IPS-15b (cell line): Measurements from ENCODE around the gene SCN4B.
A peak's percentile ranks its signal among the peaks of the same experiment; 100 is the strongest.

Experiments
- H3K27me3 ChIP-seq: one replicate; pipeline ENCODE4 v1.6.1; 2013; ENCODE audit warnings: low read length; ENCODE audit not compliant: control insufficient read depth, insufficient read depth
- H3K36me3 ChIP-seq: one replicate; pipeline ENCODE4 v1.6.1; 2013; ENCODE audit warnings: low read length; ENCODE audit not compliant: control insufficient read depth, insufficient read depth
- H3K4me1 ChIP-seq: one replicate; pipeline ENCODE4 v1.6.1; 2013; ENCODE audit warnings: mild to moderate bottlenecking, low read length; ENCODE audit not compliant: control insufficient read depth, insufficient read depth
- H3K4me3 ChIP-seq: one replicate; pipeline ENCODE4 v1.5.1; 2013; ENCODE audit warnings: low read depth, low read length
- H3K9ac ChIP-seq: one replicate; pipeline ENCODE4 v1.6.1; 2013; ENCODE audit warnings: low read depth, mild to moderate bottlenecking, low read length
- H3K9me3 ChIP-seq: one replicate; pipeline ENCODE4 v1.6.1; 2013; ENCODE audit warnings: mild to moderate bottlenecking, low read length; ENCODE audit not compliant: control insufficient read depth, insufficient read depth

Gene SCN4B

DNA sequence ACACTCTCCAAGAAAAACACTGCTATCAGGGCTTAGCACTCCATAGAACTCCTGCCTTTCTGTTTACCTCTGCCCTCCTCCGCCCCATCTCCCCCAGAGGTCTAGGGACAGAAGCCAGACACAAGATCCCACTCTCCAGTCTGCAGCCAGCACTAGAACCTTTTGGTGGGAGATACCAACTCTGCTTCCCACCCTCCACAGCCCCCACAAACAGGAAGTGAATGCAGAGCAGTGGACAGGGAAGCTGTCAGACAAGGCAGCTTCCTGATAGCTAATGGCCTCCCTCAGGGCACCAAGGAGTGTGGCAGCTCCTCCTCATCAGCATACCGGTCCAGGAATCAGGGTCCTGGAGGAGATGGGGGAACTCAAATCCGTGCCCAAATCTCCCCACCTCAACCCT is 5.1 kb downstream of the SCN4B start:
- Histone ChIP-seq H3K36me3 (no peaks in the 10 kb centered on the region), H3K4me3 (no peak overlapping the region), H3K9me3 (no peaks in the 10 kb centered on the region), H3K4me1 (peaks cover 12% of the 10 kb centered on the region), H3K27me3 (peaks cover 88% of the 10 kb centered on the region), H3K9ac (no peak overlapping the region)

DNA sequence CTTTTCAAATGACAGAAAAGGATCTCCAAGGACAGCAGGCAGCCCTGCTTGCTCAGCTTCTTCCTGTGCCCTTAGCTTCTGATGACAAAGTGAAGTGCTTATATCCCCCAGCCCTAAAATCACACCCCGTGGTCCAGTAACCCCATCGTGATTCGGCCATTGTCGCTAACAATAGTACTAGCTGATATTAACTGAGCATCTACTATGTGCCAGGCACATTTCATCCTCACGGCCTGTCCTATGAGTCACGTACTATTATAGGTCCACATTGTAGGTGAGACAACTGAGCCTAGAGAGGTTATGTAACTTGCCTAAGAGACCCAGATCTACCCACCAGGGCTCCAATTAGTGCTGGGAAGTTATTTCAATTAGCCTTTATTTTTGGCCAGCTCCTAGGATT is 6.1 kb downstream of the SCN4B start:
- no peak overlapping the region for H3K9ac ChIP-seq
- H3K9me3 ChIP-seq: no peaks in the 10 kb centered on the region
- no peaks in the 10 kb centered on the region for H3K36me3 ChIP-seq
- H3K4me3 ChIP-seq: peak overlapping the region; percentile 59
- peaks cover 88% of the 10 kb centered on the region for H3K27me3 ChIP-seq
- peaks cover 12% of the 10 kb centered on the region for H3K4me1 ChIP-seq

- no peak overlapping the region for H3K9ac ChIP-seq
These were observed 7.1 kb downstream of the SCN4B start for GRCh38 chr11:118145285-118146227.

DNA sequence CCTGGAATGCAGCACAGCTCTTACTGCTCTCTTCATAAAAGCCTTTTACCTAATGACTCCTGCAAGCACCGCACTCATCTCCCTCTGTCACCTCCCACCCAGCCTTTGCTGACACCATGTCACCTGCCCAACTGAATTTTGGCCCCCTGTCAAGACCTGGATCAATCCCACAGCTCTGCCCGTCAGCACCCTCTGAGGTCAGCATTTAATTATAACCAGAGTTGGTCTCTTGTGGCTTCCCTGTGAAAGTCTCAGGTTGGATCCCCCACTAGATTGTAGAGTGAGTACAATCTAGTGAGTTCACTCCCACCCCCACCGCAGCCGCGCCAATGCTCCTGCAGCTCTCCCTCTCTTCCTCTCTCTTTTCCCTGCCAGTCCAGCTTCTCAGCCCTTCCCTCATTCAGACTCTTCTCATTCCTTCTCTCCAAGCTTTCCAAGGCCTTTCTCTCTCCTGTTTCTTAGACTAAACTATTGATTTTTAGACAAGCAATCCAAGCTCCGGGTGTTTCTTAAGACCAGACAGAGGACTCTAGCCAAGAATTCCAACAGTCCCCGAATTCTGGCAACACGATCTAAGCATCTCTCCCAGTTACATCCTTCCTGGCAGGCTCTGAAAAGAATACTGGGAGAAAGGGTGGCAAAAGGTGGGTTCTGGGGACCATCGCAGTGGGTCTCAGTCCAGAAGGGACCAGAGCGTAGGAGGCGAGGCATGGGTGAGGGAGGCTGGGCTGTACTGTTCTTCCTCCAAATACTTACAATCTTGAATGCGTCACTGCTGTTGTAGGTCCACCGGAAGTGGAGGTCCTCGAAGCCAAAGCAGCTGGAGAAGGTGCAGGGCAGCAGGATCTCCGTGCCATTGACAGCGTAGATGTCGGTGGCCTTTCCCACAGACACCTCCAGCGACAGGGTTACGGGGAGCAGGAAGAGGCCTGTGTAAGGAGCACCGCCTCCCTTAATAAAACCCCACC is 8.0 kb downstream of the SCN4B start:
- Histone ChIP-seq H3K9ac (no peak overlapping the region), H3K27me3 (peaks cover 68% of the 10 kb centered on the region), H3K4me1 (peaks cover 12% of the 10 kb centered on the region), H3K9me3 (no peaks in the 10 kb centered on the region), H3K36me3 (no peaks in the 10 kb centered on the region), H3K4me3 (no peak overlapping the region)

More at GRCh38 chr11:118145285-118146227, 7.1 kb downstream of the SCN4B start:
- H3K4me3 ChIP-seq: peak overlapping the region; percentile 59
- H3K4me1 ChIP-seq: peaks cover 12% of the 10 kb centered on the region
- no peaks in the 10 kb centered on the region for H3K9me3 ChIP-seq
- H3K36me3 ChIP-seq: no peaks in the 10 kb centered on the region
- peaks cover 78% of the 10 kb centered on the region for H3K27me3 ChIP-seq

- Histone ChIP-seq H3K9me3 (no peaks in the 10 kb centered on the region), H3K9ac (no peak overlapping the region), H3K36me3 (no peaks in the 10 kb centered on the region), H3K4me1 (peaks cover 12% of the 10 kb centered on the region), H3K4me3 (no peak overlapping the region), H3K27me3 (peaks cover 60% of the 10 kb centered on the region)
These were observed 8.9 kb downstream of the SCN4B start for GRCh38 chr11:118143661-118144185.

GRCh38 chr11:118142809-118143208 is 9.8 kb downstream of the SCN4B start:
- Histone ChIP-seq H3K27me3 (peaks cover 54% of the 10 kb centered on the region), H3K9ac (no peak overlapping the region), H3K4me3 (no peak overlapping the region), H3K4me1 (peaks cover 11% of the 10 kb centered on the region), H3K36me3 (no peaks in the 10 kb centered on the region), H3K9me3 (no peaks in the 10 kb centered on the region)

GRCh38 chr11:118142081-118142480 is 10.5 kb downstream of the SCN4B start:
- peaks cover 47% of the 10 kb centered on the region for H3K27me3 ChIP-seq
- peaks cover 4% of the 10 kb centered on the region for H3K4me1 ChIP-seq
- H3K9ac ChIP-seq: no peak overlapping the region
- H3K9me3 ChIP-seq: no peaks in the 10 kb centered on the region
- no peaks in the 10 kb centered on the region for H3K36me3 ChIP-seq
- no peak overlapping the region for H3K4me3 ChIP-seq

GRCh38 chr11:118139578-118139977 is 13.0 kb downstream of the SCN4B start:
- peaks cover 32% of the 10 kb centered on the region for H3K27me3 ChIP-seq
- H3K4me3 ChIP-seq: no peak overlapping the region
- no peaks in the 10 kb centered on the region for H3K4me1 ChIP-seq
- no peaks in the 10 kb centered on the region for H3K36me3 ChIP-seq
- no peaks in the 10 kb centered on the region for H3K9me3 ChIP-seq
- H3K9ac ChIP-seq: no peak overlapping the region

DNA sequence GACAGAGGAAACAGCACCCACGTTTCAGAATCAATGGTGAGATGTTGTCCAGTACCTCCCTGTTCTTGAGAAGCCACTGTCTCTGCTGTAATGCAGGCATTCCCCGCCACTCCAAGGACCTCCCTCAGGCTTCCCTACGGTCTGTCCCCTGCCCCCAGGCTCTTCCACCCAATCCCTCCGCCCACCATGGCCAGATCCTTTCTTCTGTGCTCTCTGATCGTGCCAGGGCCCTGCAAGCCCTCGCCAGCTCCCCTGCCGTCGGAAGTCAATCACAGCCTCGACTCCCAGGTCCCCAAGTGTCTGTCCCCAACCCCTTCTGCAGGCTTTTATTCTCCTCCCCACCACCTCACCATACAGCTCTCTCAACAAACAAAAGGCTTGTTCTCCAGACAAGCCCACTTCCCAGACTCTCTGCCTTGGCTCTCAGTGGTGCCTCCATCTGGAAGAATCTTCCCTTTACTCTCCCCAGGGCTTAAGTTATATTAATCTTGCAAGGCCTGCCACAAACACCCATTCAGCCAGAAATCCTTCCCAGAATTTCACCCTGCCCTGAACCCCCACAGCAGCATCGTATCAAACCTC is 13.7 kb downstream of the SCN4B start:
- Histone ChIP-seq H3K9ac (no peak overlapping the region), H3K4me3 (no peak overlapping the region), H3K4me1 (no peaks in the 10 kb centered on the region), H3K9me3 (no peaks in the 10 kb centered on the region), H3K36me3 (no peaks in the 10 kb centered on the region), H3K27me3 (peaks cover 25% of the 10 kb centered on the region)

GRCh38 chr11:118136801-118137200 is 15.8 kb downstream of the SCN4B start:
- peaks cover 4% of the 10 kb centered on the region for H3K27me3 ChIP-seq
- H3K36me3 ChIP-seq: no peaks in the 10 kb centered on the region
- H3K4me3 ChIP-seq: no peak overlapping the region
- H3K4me1 ChIP-seq: no peaks in the 10 kb centered on the region
- H3K9me3 ChIP-seq: no peaks in the 10 kb centered on the region
- H3K9ac ChIP-seq: no peak overlapping the region

GRCh38 chr11:118136341-118136740 is 16.3 kb downstream of the SCN4B start:
- Histone ChIP-seq H3K27me3 (peaks cover 4% of the 10 kb centered on the region), H3K9me3 (no peaks in the 10 kb centered on the region), H3K9ac (no peak overlapping the region), H3K36me3 (no peaks in the 10 kb centered on the region), H3K4me3 (no peak overlapping the region), H3K4me1 (no peaks in the 10 kb centered on the region)
